ENCODE results near the gene SNRPA1.

DNA sequence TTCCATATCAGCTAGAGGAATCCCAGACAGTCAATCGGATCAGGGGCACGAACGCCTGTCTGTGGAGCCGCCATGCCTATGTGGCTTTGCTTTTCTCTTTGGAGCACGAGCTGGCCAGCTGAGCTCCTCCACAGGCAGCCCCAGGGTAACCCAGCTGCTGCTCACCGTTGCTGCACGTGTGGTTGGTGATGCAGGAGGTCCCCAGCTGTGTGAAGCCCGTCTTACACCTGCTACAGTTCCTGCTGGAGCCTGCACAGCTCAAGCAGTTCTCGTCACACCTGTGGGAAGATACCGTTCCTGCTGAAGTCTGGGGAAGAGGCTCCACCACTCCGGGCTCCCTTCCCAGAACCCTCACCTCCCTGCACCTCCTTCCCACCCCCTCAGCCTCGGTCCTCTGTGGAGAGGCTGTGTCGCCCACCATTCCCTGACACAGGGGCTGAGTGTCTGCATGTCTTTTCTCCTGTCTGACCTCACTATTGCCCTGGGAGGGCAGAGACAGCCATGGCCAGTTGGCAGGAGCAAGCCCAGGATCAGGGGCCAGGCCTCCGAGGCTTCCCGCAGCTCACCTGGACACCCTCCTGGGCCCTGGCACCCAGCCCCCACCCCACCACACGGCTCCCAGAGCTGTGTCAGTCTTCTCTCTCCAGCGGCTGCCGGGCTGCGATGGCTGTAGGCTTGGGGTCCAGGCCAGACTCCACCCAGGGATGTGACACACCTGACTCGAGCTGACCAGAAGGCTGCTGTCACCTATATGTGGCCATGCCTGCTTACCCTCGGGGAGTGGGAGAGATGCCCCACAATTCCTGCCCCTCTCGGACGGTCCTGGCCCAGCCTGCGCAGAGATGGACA is 12.2 kb upstream of the SNRPA1 start:
- TF ChIP-seq, protein P1, sequence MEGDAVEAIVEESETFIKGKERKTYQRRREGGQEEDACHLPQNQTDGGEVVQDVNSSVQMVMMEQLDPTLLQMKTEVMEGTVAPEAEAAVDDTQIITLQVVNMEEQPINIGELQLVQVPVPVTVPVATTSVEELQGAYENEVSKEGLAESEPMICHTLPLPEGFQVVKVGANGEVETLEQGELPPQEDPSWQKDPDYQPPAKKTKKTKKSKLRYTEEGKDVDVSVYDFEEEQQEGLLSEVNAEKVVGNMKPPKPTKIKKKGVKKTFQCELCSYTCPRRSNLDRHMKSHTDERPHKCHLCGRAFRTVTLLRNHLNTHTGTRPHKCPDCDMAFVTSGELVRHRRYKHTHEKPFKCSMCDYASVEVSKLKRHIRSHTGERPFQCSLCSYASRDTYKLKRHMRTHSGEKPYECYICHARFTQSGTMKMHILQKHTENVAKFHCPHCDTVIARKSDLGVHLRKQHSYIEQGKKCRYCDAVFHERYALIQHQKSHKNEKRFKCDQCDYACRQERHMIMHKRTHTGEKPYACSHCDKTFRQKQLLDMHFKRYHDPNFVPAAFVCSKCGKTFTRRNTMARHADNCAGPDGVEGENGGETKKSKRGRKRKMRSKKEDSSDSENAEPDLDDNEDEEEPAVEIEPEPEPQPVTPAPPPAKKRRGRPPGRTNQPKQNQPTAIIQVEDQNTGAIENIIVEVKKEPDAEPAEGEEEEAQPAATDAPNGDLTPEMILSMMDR (conservative IDR thresholded peaks at IDR 0.05), result no peak
- no peak for TF ChIP-seq ZFX (IDR thresholded peaks at IDR 0.05)
